ENCODE results near the gene CSTB.

CSTB gene

GRCh38 chr21:43754948-43755781 is 20.9 kb downstream of the CSTB start:
- H4K91ac ChIP-seq (ENCODE audit: low read depth, low read length, poor library complexity) = no peak overlapping the region
- H2BK120ac ChIP-seq (ENCODE audit: low read depth, low read length) = no peak overlapping the region
- WGBS, 2 donors (ENCODE audit: extremely low coverage in 2 of 2, insufficient read length in 2 of 2, insufficient replicate concordance in 1 of 2) = no CpG with 5 or more reads among the region's 26 CpGs
- H3K4me1 ChIP-seq (ENCODE audit: control insufficient read depth in 2 of 2, insufficient read depth in 1 of 2, low read depth in 1 of 2, low read length in 2 of 2) = peaks cover 0 to 2% of the 10 kb centered on the region in 2 donors
- peak overlapping the region; percentile 57 for H3K18ac ChIP-seq (ENCODE audit: low read length)
- H3K9ac ChIP-seq (ENCODE audit: low read depth, low read length, poor library complexity) = peak overlapping the region; percentile 21
- H3K36me3 ChIP-seq (replicated peaks in 1 of 2; ENCODE audit: control insufficient read depth in 2 of 2, insufficient read depth in 2 of 2, low read length in 2 of 2) = peaks cover 26 to 79% of the 10 kb centered on the region in 2 donors
- no peak overlapping the region for H3K4ac ChIP-seq (ENCODE audit: low read length)
- no peak overlapping the region for H3K14ac ChIP-seq (ENCODE audit: low read length)
- H3K4me3 ChIP-seq (ENCODE audit: low read length in 2 of 2) = no peak overlapping the region
- peak overlapping the region; percentile 93 for H3K23ac ChIP-seq (ENCODE audit: low read depth, low read length, poor library complexity)
- no peaks in the 10 kb centered on the region for H3K27me3 ChIP-seq (ENCODE audit: control insufficient read depth in 3 of 3, insufficient read depth in 3 of 3, low read depth in 1 of 3, low read length in 3 of 3)
- DNase-seq (ENCODE audit: low spot score) = no peak
- peaks cover 0 to 2% of the 10 kb centered on the region in 2 donors for H3K9me3 ChIP-seq (replicated peaks in 1 of 2; ENCODE audit: control insufficient read depth in 2 of 2, insufficient read depth in 1 of 2, low read depth in 1 of 2, low read length in 2 of 2)
- no peak overlapping the region for H3K27ac ChIP-seq (replicated peaks; ENCODE audit: low read length)
- H2BK15ac ChIP-seq (ENCODE audit: low read length) = no peak overlapping the region
- no peak overlapping the region for H3K4me2 ChIP-seq (ENCODE audit: insufficient read depth, low read length, poor library complexity, severe bottlenecking)
- H2AK5ac ChIP-seq (ENCODE audit: low read depth, low read length) = no peak overlapping the region
- no peak overlapping the region for H2AFZ ChIP-seq (ENCODE audit: low read length)
- H3K79me1 ChIP-seq (ENCODE audit: low read depth, low read length) = peaks cover 2% of the 10 kb centered on the region
- H2BK12ac ChIP-seq (ENCODE audit: low read length) = peak overlapping the region; percentile 22
- H2BK5ac ChIP-seq (ENCODE audit: low read length) = peak overlapping the region; percentile 48
- H4K8ac ChIP-seq (ENCODE audit: low read depth, low read length) = no peak overlapping the region

DNA sequence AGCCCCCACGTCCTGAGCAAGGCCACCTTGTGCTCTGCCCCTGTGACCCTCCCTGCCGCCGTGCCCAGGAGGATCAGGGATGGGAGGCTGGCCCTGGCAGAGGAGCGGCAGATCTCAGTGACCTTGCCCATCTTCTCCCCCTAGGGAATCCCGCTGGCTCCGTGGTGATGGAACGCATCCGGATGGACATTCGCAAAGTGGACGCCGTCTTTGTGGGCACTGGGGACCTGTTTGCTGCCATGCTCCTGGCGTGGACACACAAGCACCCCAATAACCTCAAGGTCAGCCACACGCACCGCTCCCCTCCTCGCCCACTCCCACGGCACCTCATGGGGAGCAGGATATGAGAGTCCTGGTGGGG is 22.7 kb downstream of the CSTB start:
- Histone ChIP-seq H2BK12ac (ENCODE audit: low read length) (no peak overlapping the region), H2BK5ac (ENCODE audit: low read length) (no peak overlapping the region), H4K8ac (ENCODE audit: low read depth, low read length) (no peak overlapping the region), H4K91ac (ENCODE audit: low read depth, low read length, poor library complexity) (no peak overlapping the region), H3K79me1 (ENCODE audit: low read depth, low read length) (peaks cover 2% of the 10 kb centered on the region), H3K9me3 (replicated peaks in 1 of 2; ENCODE audit: control insufficient read depth in 2 of 2, insufficient read depth in 1 of 2, low read depth in 1 of 2, low read length in 2 of 2) (peaks cover 0 to 2% of the 10 kb centered on the region in 2 donors), H3K27ac (replicated peaks; ENCODE audit: low read length) (no peak overlapping the region), H3K18ac (ENCODE audit: low read length) (no peak overlapping the region), H3K14ac (ENCODE audit: low read length) (no peak overlapping the region), H2AFZ (ENCODE audit: low read length) (no peak overlapping the region), H3K27me3 (ENCODE audit: control insufficient read depth in 3 of 3, insufficient read depth in 3 of 3, low read depth in 1 of 3, low read length in 3 of 3) (no peaks in the 10 kb centered on the region), H3K4ac (ENCODE audit: low read length) (no peak overlapping the region), H2AK5ac (ENCODE audit: low read depth, low read length) (no peak overlapping the region), H2BK120ac (ENCODE audit: low read depth, low read length) (no peak overlapping the region), H3K36me3 (replicated peaks in 1 of 2; ENCODE audit: control insufficient read depth in 2 of 2, insufficient read depth in 2 of 2, low read length in 2 of 2) (peaks cover 26 to 84% of the 10 kb centered on the region in 2 donors), H3K23ac (ENCODE audit: low read depth, low read length, poor library complexity) (peak overlapping the region; percentile 34), H2BK15ac (ENCODE audit: low read length) (no peak overlapping the region), H3K9ac (ENCODE audit: low read depth, low read length, poor library complexity) (peak overlapping the region; percentile 78), H3K4me2 (ENCODE audit: insufficient read depth, low read length, poor library complexity, severe bottlenecking) (no peak overlapping the region), H3K4me3 (ENCODE audit: low read length in 2 of 2) (no peak overlapping the region), H3K4me1 (ENCODE audit: control insufficient read depth in 2 of 2, insufficient read depth in 1 of 2, low read depth in 1 of 2, low read length in 2 of 2) (peaks cover 0 to 2% of the 10 kb centered on the region in 2 donors)
- no peak for DNase-seq (ENCODE audit: low spot score)
- no CpG with 5 or more reads among the region's 16 CpGs for WGBS, 2 donors (ENCODE audit: extremely low coverage in 2 of 2, insufficient read length in 2 of 2, insufficient replicate concordance in 1 of 2)

- Histone ChIP-seq H3K36me3 (replicated peaks in 1 of 2; ENCODE audit: control insufficient read depth in 2 of 2, insufficient read depth in 2 of 2, low read length in 2 of 2) (peaks cover 26 to 82% of the 10 kb centered on the region in 2 donors), H2BK12ac (ENCODE audit: low read length) (no peak overlapping the region), H2BK120ac (ENCODE audit: low read depth, low read length) (no peak overlapping the region), H3K18ac (ENCODE audit: low read length) (no peak overlapping the region), H3K4me1 (ENCODE audit: control insufficient read depth in 2 of 2, insufficient read depth in 1 of 2, low read depth in 1 of 2, low read length in 2 of 2) (peaks cover 0 to under 1% of the 10 kb centered on the region in 2 donors), H3K79me1 (ENCODE audit: low read depth, low read length) (peaks cover 2% of the 10 kb centered on the region), H3K4me3 (ENCODE audit: low read length in 2 of 2) (peak overlapping the region in 1 of 2 donors; percentile 41), H3K14ac (ENCODE audit: low read length) (no peak overlapping the region), H2AK5ac (ENCODE audit: low read depth, low read length) (no peak overlapping the region), H4K8ac (ENCODE audit: low read depth, low read length) (peak overlapping the region; percentile 52), H3K23ac (ENCODE audit: low read depth, low read length, poor library complexity) (peak overlapping the region; percentile 52), H3K9me3 (replicated peaks in 1 of 2; ENCODE audit: control insufficient read depth in 2 of 2, insufficient read depth in 1 of 2, low read depth in 1 of 2, low read length in 2 of 2) (peaks cover 0 to 2% of the 10 kb centered on the region in 2 donors), H4K91ac (ENCODE audit: low read depth, low read length, poor library complexity) (peak overlapping the region; percentile 56), H3K4ac (ENCODE audit: low read length) (no peak overlapping the region), H2BK15ac (ENCODE audit: low read length) (no peak overlapping the region), H2BK5ac (ENCODE audit: low read length) (peak overlapping the region; percentile 95), H3K9ac (ENCODE audit: low read depth, low read length, poor library complexity) (peak overlapping the region; percentile 78), H2AFZ (ENCODE audit: low read length) (no peak overlapping the region), H3K27me3 (ENCODE audit: control insufficient read depth in 3 of 3, insufficient read depth in 3 of 3, low read depth in 1 of 3, low read length in 3 of 3) (no peaks in the 10 kb centered on the region), H3K4me2 (ENCODE audit: insufficient read depth, low read length, poor library complexity, severe bottlenecking) (no peak overlapping the region), H3K27ac (replicated peaks; ENCODE audit: low read length) (no peak overlapping the region)
- DNase-seq (ENCODE audit: low spot score) = no peak
- no CpG with 5 or more reads among the region's 28 CpGs for WGBS, 2 donors (ENCODE audit: extremely low coverage in 2 of 2, insufficient read length in 2 of 2, insufficient replicate concordance in 1 of 2)
Observed at GRCh38 chr21:43752758-43753438, 23.2 kb downstream of the CSTB start.

DNA sequence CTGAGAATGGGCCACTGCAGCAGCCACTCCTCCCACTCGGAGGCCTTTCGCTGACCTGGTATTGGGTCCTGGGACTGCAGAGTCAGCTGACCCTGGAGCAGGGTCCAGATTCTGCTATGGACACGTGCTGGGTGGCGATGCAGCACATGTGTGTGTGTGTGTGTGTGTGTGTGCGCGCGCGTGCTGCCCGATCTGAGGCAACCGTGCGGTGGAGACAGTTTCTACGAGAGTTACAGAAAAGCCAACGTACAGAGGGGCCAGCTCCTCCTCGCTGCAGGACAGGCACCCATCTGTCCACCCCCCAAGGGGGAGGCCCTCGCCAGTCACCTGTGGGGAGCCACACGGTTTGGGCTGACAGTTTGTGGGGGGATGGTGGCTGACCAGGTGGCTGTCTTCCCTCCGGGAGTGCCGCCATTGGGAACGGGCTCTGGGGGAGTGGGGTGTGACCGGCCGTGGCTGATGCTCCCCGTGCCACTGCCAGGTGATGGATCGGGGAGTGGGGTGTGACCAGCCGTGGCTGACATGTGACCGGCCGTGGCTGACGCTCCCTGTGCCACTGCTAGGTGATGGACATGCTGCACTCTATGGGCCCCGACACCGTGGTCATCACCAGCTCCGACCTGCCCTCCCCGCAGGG is 24.0 kb downstream of the CSTB start:
- Histone ChIP-seq H3K79me1 (ENCODE audit: low read depth, low read length) (peaks cover 2% of the 10 kb centered on the region), H3K4ac (ENCODE audit: low read length) (no peak overlapping the region), H2AFZ (ENCODE audit: low read length) (no peak overlapping the region), H4K8ac (ENCODE audit: low read depth, low read length) (peak overlapping the region; percentile 43), H2BK15ac (ENCODE audit: low read length) (no peak overlapping the region), H2BK12ac (ENCODE audit: low read length) (peak overlapping the region; percentile 22), H3K18ac (ENCODE audit: low read length) (no peak overlapping the region), H3K36me3 (replicated peaks in 1 of 2; ENCODE audit: control insufficient read depth in 2 of 2, insufficient read depth in 2 of 2, low read length in 2 of 2) (peaks cover 26 to 89% of the 10 kb centered on the region in 2 donors), H3K27me3 (ENCODE audit: control insufficient read depth in 3 of 3, insufficient read depth in 3 of 3, low read depth in 1 of 3, low read length in 3 of 3) (no peaks in the 10 kb centered on the region), H3K9ac (ENCODE audit: low read depth, low read length, poor library complexity) (peak overlapping the region; percentile 21), H3K4me2 (ENCODE audit: insufficient read depth, low read length, poor library complexity, severe bottlenecking) (no peak overlapping the region), H3K9me3 (replicated peaks in 1 of 2; ENCODE audit: control insufficient read depth in 2 of 2, insufficient read depth in 1 of 2, low read depth in 1 of 2, low read length in 2 of 2) (peaks cover 0 to 2% of the 10 kb centered on the region in 2 donors), H3K4me3 (ENCODE audit: low read length in 2 of 2) (no peak overlapping the region), H2BK120ac (ENCODE audit: low read depth, low read length) (no peak overlapping the region), H3K23ac (ENCODE audit: low read depth, low read length, poor library complexity) (peak overlapping the region; percentile 65), H3K27ac (replicated peaks; ENCODE audit: low read length) (no peak overlapping the region), H2BK5ac (ENCODE audit: low read length) (peak overlapping the region; percentile 95), H3K14ac (ENCODE audit: low read length) (no peak overlapping the region), H4K91ac (ENCODE audit: low read depth, low read length, poor library complexity) (no peak overlapping the region), H2AK5ac (ENCODE audit: low read depth, low read length) (no peak overlapping the region), H3K4me1 (ENCODE audit: control insufficient read depth in 2 of 2, insufficient read depth in 1 of 2, low read depth in 1 of 2, low read length in 2 of 2) (no peaks in the 10 kb centered on the region)
- no peak for DNase-seq (ENCODE audit: low spot score)
- no CpG with 5 or more reads among the region's 31 CpGs for WGBS, 2 donors (ENCODE audit: extremely low coverage in 2 of 2, insufficient read length in 2 of 2, insufficient replicate concordance in 1 of 2)
